C4-2B (cell line): Measurements from ENCODE around the gene KCNS3.

Experiments
- ZFX ChIP-seq: fragments of 450-650 bp; IDR thresholded peaks from 2 replicates; pipeline ENCODE4 v1.6.1; 2017
- TF ChIP-seq, protein P1 (sequence below): fragments of 450-650 bp; conservative IDR thresholded peaks from 2 replicates; pipeline ENCODE4 v1.5.1; 2017; ENCODE audit warnings: mild to moderate bottlenecking

DNA sequence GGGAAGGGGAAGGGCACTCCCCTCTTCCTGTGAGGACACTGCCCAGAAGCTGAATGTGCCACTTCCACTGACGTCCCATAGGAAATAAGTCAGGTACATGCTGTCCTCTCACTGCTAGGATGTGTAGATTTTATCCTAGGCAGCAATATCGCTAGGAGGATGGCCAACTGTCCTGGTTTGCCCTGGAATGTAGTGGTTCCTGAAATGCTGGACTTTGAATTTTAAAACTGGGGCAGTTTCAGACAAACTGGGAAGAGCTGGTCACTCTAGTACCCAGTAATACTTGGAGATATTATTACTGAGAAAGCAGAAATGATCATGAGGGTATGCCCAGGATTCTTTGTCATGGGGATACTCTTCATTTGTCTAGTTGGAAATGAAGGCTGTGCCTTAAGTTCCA lies 5.4 kb upstream of the KCNS3 start:
- TF ChIP-seq, protein P1, sequence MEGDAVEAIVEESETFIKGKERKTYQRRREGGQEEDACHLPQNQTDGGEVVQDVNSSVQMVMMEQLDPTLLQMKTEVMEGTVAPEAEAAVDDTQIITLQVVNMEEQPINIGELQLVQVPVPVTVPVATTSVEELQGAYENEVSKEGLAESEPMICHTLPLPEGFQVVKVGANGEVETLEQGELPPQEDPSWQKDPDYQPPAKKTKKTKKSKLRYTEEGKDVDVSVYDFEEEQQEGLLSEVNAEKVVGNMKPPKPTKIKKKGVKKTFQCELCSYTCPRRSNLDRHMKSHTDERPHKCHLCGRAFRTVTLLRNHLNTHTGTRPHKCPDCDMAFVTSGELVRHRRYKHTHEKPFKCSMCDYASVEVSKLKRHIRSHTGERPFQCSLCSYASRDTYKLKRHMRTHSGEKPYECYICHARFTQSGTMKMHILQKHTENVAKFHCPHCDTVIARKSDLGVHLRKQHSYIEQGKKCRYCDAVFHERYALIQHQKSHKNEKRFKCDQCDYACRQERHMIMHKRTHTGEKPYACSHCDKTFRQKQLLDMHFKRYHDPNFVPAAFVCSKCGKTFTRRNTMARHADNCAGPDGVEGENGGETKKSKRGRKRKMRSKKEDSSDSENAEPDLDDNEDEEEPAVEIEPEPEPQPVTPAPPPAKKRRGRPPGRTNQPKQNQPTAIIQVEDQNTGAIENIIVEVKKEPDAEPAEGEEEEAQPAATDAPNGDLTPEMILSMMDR, result no peak
- TF ChIP-seq ZFX, result no peak
